Right lobe of liver (tissue), 6 donors: ENCODE measurements around the gene DGUOK. TPM values are rescaled to one million over a fixed set of nuclear protein-coding genes. Genes with fewer than 3 reads are reported as not detected.

ENCODE experiments used
- ATAC-seq, 4 donors: fragments of 200-7000 bp; cut with Tn5 transposase; one replicate each; pipeline ENCODE4 v1.9.1; 2020; ENCODE audit warnings: mild to moderate bottlenecking in 4 of 4, moderate library complexity in 4 of 4
- DNase-seq, 3 donors: peaks; one replicate each; pipeline ENCODE4 v3.0.0-alpha.2; 2020
- H3K27ac ChIP-seq, 3 donors: fragments of 200-600 bp; one replicate each; pipeline ENCODE4 v1.8.0; 2022
- H3K27me3 ChIP-seq, 2 donors: fragments of 200-600 bp; one replicate each; pipeline ENCODE4 v1.8.0; 2022
- H3K36me3 ChIP-seq, 4 donors: fragments of 200-600 bp; sonication (generic) in 1 of 4; one replicate each; pipeline versions ENCODE4 v1.5.1 to v1.8.0; 2017 to 2022; ENCODE audit warnings: control low read depth in 1 of 4
- H3K4me1 ChIP-seq, 4 donors: fragments of 200-600 bp; sonication (generic) in 1 of 4; one replicate each; pipeline versions ENCODE4 v1.5.1 to v1.8.0; 2017 to 2022; ENCODE audit warnings: control low read depth in 1 of 4
- H3K4me3 ChIP-seq, 3 donors: fragments of 200-600 bp; one replicate each; pipeline ENCODE4 v1.8.0; 2022
- H3K9me3 ChIP-seq, 4 donors: fragments of 200-600 bp; sonication (generic) in 1 of 4; one replicate each; pipeline versions ENCODE4 v1.5.1 to v1.8.0; 2017 to 2022; ENCODE audit warnings: control low read depth in 1 of 4
- POLR2A ChIP-seq: fragments of 450-650 bp; IDR thresholded peaks from one replicate; pipeline ENCODE4 v1.6.1; 2017; ENCODE audit warnings: antibody characterized with exemption, mild to moderate bottlenecking
- WGBS: methylation state at CpG from one replicate; pipeline ENCODE4 v1.1.6; 2018; ENCODE audit warnings: low coverage, low lambda C conversion rate; ENCODE audit not compliant: insufficient coverage; ENCODE audit errors: missing lambda C conversion rate; 5-methylcytosine and 5-hydroxymethylcytosine counted together
- intact Hi-C, 2 donors: fragments of 100-400 bp; cut with DNase I; formaldehyde crosslinking; loops; one replicate each; pipeline versions ENCODE4 v1.11.2 to v1.14.1; 2022
- total RNA-seq, 6 experiments: library from RNA; depleted of rRNA in 2 of 6; stranded (reverse); fragments of >200 nt in 2 of 6; fragmentation: NEBNext Ultra II Directional in 3 of 6; extraction: Animal tissue kit (Norgen Biotek cat#: 25700) in 3 of 6; gene quantifications; one replicate each; pipeline versions ENCODE4 v1.1.0 to v1.2.4, GENCODE V29; 2016 to 2023
- TF ChIP-seq, protein P1 (sequence below), 4 donors: fragments of 200-600 bp in 3 of 4; fragments of 450-650 bp in 1 of 4; IDR thresholded peaks; one replicate each; pipeline versions ENCODE4 v1.5.1 to v1.8.0; 2016 to 2022; ENCODE audit warnings: antibody characterized with exemption in 4 of 4, mild to moderate bottlenecking in 2 of 4
- donor health status: DM: no; HTN: yes; CAD: no.
- donor health status: DM: no; HTN: no; CAD: no.
- donor health status: DM: no; HTN: no; CAD: no.
- donor health status: DM: no; HTN: yes; CAD: no.
- donor health status: DM: no; HTN: yes; CAD: no.

Gene DGUOK
- total RNA-seq, 6 experiments from 2014 or later, result 16.6 to 33.1 (median 22.6) TPM

DNA sequence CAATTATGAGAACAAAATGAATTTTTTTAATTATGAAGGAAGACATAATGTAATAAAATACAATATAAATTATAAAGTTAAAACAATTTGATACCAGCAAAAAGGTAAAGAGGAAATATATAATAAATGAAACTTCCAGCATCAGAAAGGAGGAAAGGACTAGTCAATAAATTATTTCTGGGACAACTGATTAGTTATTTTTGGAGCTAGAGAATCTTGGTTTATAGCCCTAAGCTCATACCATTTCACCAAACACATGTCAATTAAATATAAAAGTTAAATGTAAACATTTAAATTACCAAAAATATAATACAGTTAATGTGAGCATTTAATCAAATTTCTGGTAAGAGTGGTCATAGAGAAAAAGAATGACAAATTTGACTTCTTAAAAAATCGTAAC lies 21.7 kb upstream of the DGUOK start:
- Histone ChIP-seq H3K4me3 (no peak overlapping the region), H3K4me1 (no peaks in the 10 kb centered on the region), H3K27me3 (no peaks in the 10 kb centered on the region), H3K9me3 (no peaks in the 10 kb centered on the region), H3K36me3 (no peaks in the 10 kb centered on the region), H3K27ac (no peak overlapping the region)
- DNase-seq, result no peak
- WGBS, result 50% methylated on average over 1 of the region's 1 CpG
- no peak for ATAC-seq
- intact Hi-C loops, result no loop called here
- TF ChIP-seq, protein P1, sequence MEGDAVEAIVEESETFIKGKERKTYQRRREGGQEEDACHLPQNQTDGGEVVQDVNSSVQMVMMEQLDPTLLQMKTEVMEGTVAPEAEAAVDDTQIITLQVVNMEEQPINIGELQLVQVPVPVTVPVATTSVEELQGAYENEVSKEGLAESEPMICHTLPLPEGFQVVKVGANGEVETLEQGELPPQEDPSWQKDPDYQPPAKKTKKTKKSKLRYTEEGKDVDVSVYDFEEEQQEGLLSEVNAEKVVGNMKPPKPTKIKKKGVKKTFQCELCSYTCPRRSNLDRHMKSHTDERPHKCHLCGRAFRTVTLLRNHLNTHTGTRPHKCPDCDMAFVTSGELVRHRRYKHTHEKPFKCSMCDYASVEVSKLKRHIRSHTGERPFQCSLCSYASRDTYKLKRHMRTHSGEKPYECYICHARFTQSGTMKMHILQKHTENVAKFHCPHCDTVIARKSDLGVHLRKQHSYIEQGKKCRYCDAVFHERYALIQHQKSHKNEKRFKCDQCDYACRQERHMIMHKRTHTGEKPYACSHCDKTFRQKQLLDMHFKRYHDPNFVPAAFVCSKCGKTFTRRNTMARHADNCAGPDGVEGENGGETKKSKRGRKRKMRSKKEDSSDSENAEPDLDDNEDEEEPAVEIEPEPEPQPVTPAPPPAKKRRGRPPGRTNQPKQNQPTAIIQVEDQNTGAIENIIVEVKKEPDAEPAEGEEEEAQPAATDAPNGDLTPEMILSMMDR (IDR thresholded peaks at IDR 0.05), result no peak
- TF ChIP-seq POLR2A, result no peak

GRCh38 chr2:73906847-73907505 lies 19.7 kb upstream of the DGUOK start:
- Histone ChIP-seq H3K27ac (no peak overlapping the region), H3K4me3 (no peak overlapping the region), H3K27me3 (no peaks in the 10 kb centered on the region), H3K9me3 (no peaks in the 10 kb centered on the region), H3K36me3 (no peaks in the 10 kb centered on the region), H3K4me1 (no peaks in the 10 kb centered on the region)
- TF ChIP-seq, protein P1 (IDR thresholded peaks at IDR 0.05), result no peak
- TF ChIP-seq POLR2A, result no peak
- ATAC-seq, result no peak
- no peak for DNase-seq
- 53% methylated on average over 5 of the region's 5 CpGs for WGBS
- intact Hi-C loops, result no loop called here

DNA sequence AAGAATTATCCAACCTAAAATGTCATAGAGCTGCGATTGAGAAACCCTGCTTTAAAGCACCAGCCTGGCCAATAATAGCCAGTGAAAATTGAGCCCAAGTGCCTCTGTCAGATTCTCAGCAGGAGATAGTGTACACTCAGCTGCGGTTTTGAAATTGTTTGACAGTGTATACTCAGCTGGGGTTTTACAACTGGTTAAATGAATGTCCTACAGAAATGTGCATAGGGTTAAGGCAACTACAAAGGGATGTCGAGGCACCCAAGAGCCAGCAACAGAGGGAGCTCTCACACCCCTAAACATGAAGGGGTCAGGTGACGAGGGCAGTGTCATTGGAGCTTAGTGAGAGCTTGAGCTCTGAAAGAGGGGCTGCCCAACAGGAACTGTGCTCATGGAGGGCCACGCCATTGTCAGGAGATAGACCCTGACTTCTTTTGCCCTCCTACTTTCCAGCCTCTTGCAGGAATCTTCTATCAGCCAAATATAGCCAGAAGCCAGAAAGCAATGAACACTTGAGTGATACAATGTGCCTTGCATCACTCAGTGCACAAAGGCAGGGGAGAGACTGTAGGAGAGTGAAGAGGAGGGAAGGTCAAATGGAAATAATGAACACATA lies 18.7 kb upstream of the DGUOK start:
- Histone ChIP-seq H3K4me3 (no peak overlapping the region), H3K4me1 (no peaks in the 10 kb centered on the region), H3K27me3 (no peaks in the 10 kb centered on the region), H3K9me3 (no peaks in the 10 kb centered on the region), H3K36me3 (no peaks in the 10 kb centered on the region), H3K27ac (no peak overlapping the region)
- no peak for TF ChIP-seq POLR2A
- TF ChIP-seq, protein P1 (IDR thresholded peaks at IDR 0.05), result peak in 1 of 4 donors; percentile 18
- intact Hi-C loops, result no loop called here
- WGBS, result 35% methylated on average over 4 of the region's 5 CpGs
- DNase-seq (no peak), ATAC-seq (peak; percentile 12 to 23 (median 22))

GRCh38 chr2:73908689-73909652 lies 17.7 kb upstream of the DGUOK start:
- Histone ChIP-seq H3K36me3 (no peaks in the 10 kb centered on the region), H3K9me3 (no peaks in the 10 kb centered on the region), H3K27me3 (no peaks in the 10 kb centered on the region), H3K27ac (no peak overlapping the region), H3K4me3 (no peak overlapping the region), H3K4me1 (no peaks in the 10 kb centered on the region)
- DNase-seq, result no peak
- no peak for TF ChIP-seq POLR2A
- TF ChIP-seq, protein P1 (IDR thresholded peaks at IDR 0.05), result no peak
- intact Hi-C loops, result no loop called here
- 75% methylated on average over 10 of the region's 10 CpGs for WGBS
- ATAC-seq, result no peak
